Stimulated activated CD4-positive, alpha-beta T cell treated with anti-CD3 and anti-CD28 coated beads, Interleukin-1b, Interleukin-23, amount 100 ng/mL, for 24 hours (primary cell): ENCODE results near the gene CCL22.
"Not testable (repeated sequence)": the region's sequence is repeated elsewhere in the genome, so short reads cannot be mapped to it uniquely, and the experiment has no call there.

Experiments used
- DNase-seq, 4 experiments: peaks; one replicate each; pipeline ENCODE4 v3.0.0-alpha.2; 2020; ENCODE audit warnings: low read depth in 4 of 4, low spot score in 1 of 4

The CCL22 gene

DNA sequence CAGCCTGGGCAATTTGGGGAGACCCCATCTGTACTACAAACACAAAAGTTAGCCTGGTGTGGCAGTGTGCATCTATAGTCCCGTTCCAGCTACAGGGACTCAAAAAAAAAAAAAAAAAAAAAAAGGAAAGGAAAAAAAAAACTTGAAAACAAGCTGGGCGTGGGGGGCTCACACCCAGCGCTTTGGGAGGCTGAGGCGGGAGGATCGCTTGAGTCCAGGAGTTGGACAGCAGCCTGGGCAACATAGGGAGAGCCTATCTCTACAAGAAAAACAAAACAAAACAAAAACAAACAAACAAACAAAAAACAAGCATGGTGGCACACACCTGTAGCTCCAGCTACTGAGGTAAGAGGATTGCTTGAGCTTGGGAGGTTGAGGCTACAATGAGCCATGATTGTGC, 33.1 kb downstream of the CCL22 start:
- DNase-seq, result no peak

DNA sequence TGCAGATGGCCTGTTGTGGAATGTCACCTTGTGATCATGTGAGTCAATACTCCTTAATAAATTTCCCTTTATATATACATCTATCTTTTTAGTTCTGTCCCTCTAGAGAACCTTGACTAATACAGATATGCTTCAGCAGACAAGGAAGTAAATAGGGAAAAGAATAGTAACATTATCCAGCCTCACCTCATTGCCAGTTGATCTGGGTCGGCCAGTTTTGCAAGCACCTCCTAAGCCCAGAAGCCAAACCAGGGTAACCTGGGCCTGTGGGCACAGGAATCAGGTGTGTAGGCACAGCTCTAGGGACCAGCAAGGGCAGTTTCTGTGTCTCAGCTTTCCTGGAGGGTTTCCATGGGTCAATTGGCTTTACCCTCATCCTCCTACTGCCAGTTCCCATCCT, 34.1 kb downstream of the CCL22 start:
- no peak for DNase-seq

DNA sequence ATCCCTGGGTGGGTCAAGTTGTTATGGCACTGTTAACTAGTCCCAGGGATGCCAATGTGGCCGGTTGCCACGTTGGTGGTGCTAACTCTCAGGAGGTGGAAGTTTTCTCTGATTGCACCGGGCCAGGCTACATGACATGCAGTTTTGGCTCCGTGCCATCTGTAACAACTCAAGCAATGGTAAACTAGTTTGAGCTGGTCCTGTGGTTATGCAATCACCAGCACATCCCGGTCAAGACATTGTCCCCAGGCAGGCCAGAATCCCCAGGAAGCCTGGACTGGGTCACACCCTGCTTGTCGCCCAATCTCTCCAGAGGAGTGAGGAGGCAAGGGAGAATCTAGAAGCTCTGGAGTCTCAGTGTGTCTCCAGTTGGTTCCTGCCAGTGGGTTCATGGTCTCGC, 35.9 kb downstream of the CCL22 start:
- no peak for DNase-seq

GRCh38 chr16:57395026-57395425, 36.4 kb downstream of the CCL22 start:
- no peak for DNase-seq

DNA sequence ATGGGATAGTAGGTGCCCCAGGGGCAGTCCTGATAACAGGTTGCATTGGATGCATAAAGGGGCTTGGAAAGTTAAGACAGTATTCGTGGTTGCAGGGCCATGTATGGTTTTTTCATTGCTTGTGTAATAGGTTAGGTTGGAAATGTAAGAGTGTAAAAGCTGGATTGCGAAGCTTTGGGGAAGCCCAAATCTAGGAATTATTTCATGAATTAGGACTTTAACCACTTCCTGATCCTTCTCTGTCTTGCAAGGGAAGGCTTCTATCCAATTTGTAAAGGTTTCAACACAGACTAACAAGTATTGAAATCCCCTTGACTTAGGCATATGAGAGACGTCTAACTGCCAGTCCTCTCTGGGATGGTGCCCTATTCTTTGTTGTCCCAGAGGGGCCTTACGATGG, 38.2 kb downstream of the CCL22 start:
- DNase-seq, result no peak

DNA sequence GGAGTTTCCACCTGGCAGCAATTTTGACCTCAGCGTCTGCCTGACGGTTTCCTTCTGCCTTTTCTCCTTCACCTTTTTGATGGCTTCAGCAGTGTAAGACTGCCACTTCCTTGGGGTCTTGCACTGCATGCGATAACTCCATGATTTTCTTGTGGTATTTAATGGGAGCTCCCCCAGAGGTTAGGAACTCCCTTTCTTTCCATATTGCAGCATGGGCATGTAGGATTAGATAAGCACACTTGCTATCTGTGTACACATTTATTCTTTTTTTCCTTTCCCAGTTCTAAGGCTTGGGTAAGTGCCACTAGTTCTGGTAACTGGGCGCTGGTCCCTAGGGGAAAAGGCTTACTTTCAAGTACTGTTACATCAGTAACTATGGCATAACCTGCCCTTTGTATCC, 38.9 kb downstream of the CCL22 start:
- not testable (repeated sequence) for DNase-seq

GRCh38 chr16:57401943-57402640, 43.5 kb downstream of the CCL22 start:
- DNase-seq, result no peak

GRCh38 chr16:57403965-57404817, 45.6 kb downstream of the CCL22 start, which contains the start of gene CCL17:
Gene CCL17 (plus strand): TSS chr16:57404767. CDS start chr16:57413933, 9,166 bp downstream.
- DNase-seq, result no peak

DNA sequence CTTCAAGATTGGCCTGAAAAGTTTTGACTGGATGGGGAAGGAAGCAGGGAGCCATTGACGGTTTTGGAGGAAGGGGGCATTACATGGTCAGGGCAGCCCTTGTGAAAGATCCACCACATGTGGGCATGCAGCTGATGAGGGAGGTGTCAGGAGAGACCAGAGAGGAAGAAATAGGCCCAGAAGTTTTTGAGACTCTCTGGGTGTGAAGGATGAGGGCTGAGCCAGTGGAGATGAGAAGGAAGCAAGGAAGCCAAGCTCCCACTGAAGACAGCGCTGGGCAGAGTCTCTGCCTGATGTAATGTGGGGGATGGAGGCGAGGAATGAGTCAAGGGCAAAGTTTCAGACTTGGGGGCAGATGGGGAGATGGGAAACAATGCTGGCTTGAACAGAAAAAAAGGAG, 46.5 kb downstream of the CCL22 start:
- DNase-seq, result no peak

GRCh38 chr16:57406881-57407280, 48.3 kb downstream of the CCL22 start:
- no peak for DNase-seq

DNA sequence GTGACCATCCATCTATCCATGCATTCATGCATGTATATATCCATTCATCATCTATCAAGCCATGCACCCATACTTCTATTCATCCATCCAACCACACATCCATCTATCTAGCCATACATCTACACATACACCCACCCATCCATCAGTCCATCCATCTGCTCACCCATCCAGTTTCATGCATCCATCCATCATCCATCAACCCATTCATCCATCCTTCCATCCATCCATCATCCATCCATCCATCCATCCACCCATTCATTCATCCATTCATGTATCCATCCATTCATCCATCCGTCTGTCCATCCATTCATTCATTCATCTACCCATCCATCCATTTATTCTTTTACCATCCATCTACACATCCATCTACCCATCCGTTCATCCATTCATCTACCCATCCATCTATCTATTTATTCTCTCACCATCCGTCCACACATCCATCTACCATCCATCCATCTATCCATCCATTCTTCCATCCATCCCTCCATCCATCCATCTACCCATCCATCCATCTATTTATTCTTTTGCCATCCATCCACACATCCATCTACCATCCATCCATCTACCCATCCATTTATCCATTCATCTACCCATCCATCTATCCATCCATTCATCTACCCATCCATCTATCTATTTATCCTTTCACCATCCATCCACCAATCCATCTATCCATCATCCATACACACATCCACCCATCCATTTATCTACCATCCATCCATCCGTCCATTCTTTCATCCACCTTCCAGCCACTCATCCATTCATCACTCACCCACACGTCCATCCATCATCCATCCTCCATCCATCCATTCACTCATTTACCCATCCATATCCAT, 49.2 kb downstream of the CCL22 start:
- no peak for DNase-seq

DNA sequence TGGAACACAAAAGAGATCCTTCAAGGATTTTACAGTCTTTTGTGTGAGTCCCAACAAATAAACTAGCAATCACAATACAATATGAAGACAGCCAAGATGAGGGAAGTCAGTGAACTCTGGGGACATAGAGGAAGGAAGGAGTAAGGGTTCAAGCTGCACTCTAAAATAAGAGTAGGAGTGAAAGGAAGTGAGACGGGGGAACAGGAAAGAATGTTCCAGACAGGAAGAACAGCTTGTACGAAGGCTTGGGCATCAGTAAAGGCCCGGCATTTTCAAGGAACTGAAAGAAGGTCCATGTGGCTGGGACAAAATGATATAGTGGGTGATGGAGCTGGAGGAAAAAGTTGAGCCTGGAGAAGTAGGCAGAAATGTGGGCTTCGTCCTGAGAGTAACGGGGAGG, 50.5 kb downstream of the CCL22 start:
- DNase-seq, result no peak

- no peak for DNase-seq
Observed at GRCh38 chr16:57409870-57410587, 51.4 kb downstream of the CCL22 start.

GRCh38 chr16:57411362-57411976, 52.9 kb downstream of the CCL22 start:
- no peak for DNase-seq

DNA sequence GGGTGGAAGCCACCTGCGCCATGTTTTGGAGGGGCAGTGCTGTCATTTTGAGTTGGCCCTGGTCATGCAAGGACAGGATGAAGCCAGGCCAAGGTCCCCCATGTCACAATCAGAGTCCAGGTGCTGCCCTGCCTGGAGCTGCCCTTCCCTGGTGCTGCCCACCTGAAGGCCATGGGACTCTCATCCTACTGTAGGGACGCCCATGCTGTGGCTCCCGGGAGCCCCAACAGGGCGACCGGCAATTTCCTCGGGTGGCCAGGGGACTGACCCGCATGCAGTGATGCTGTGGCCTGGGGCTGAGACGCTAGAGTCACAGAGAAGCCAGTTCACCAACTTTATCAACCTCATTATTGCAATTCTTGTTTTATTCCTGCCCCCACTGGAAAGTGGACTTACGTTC, 54.0 kb downstream of the CCL22 start:
- no peak for DNase-seq

GRCh38 chr16:57413301-57413730, 54.7 kb downstream of the CCL22 start:
- DNase-seq, result no peak

DNA sequence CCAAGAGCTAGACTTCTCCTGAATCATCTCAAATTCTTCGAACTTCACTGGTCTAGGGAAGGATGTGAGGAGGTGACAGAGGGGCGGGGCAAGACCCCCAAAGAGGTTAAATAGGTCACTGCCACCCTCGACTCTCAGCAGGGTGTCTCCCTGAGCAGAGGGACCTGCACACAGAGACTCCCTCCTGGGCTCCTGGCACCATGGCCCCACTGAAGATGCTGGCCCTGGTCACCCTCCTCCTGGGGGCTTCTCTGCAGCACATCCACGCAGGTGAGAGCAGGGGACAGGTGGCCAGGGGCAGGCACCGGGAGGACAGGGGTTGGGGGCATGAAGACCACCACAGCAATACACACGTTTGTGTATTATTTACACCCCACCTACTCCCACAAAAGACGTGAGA, 55.1 kb downstream of the CCL22 start:
- no peak for DNase-seq
